GM19238 (cell line): ENCODE data around the gene IFI16.

Source experiments
- DNase-seq: peaks from one replicate; pipeline ENCODE4 v3.0.0; 2011; ENCODE audit warnings: low spot score; ENCODE audit not compliant: insufficient read length

Gene IFI16

GRCh38 chr1:159058751-159059150 is 49.0 kb downstream of the IFI16 start:
- DNase-seq: no peak

GRCh38 chr1:159065106-159065505 is 55.4 kb downstream of the IFI16 start:
- no peak for DNase-seq

GRCh38 chr1:159066108-159066507 is 56.4 kb downstream of the IFI16 start:
- no peak for DNase-seq

- peak; percentile 12 for DNase-seq
Measured at GRCh38 chr1:159067699-159068621, 58.3 kb downstream of the IFI16 start.

GRCh38 chr1:159068886-159069285 is 59.2 kb downstream of the IFI16 start:
- DNase-seq: no peak

GRCh38 chr1:159071970-159072582 is 62.4 kb downstream of the IFI16 start:
- DNase-seq: no peak

GRCh38 chr1:159076438-159077119 is 66.9 kb downstream of the IFI16 start, which contains the start of gene AIM2:
AIM2 (minus strand) TSS chr1:159076766; CDS start chr1:159073499, 3,267 bp downstream.
- peak; percentile 35 for DNase-seq

GRCh38 chr1:159077120-159077961 is 67.6 kb downstream of the IFI16 start:
- peak; percentile 16 for DNase-seq

GRCh38 chr1:159079525-159079924 is 69.8 kb downstream of the IFI16 start:
- DNase-seq: no peak

- no peak for DNase-seq
Measured at GRCh38 chr1:159081626-159082025, 71.9 kb downstream of the IFI16 start.

GRCh38 chr1:159083013-159083412 is 73.3 kb downstream of the IFI16 start:
- no peak for DNase-seq

GRCh38 chr1:159084152-159084551 is 74.4 kb downstream of the IFI16 start:
- no peak for DNase-seq

- DNase-seq: no peak
Measured at GRCh38 chr1:159084867-159085266, 75.2 kb downstream of the IFI16 start.

GRCh38 chr1:159088050-159088449 is 78.3 kb downstream of the IFI16 start:
- DNase-seq: no peak

GRCh38 chr1:159088546-159089183 is 79.0 kb downstream of the IFI16 start:
- DNase-seq: no peak

- no peak for DNase-seq
Measured at GRCh38 chr1:159089184-159089791, 79.6 kb downstream of the IFI16 start.

GRCh38 chr1:159090286-159091179 is 80.8 kb downstream of the IFI16 start:
- no peak for DNase-seq

- DNase-seq: no peak
Measured at GRCh38 chr1:159091180-159091560, 81.5 kb downstream of the IFI16 start.

- no peak for DNase-seq
Measured at GRCh38 chr1:159091607-159092031, 81.9 kb downstream of the IFI16 start.
